GM21381 (cell line): ENCODE measurements around the gene HTRA3.

ENCODE experiments used
- ATAC-seq: cut with Tn5 transposase; IDR thresholded peaks from one replicate; pipeline ENCODE4 v1.9.1; 2021; ENCODE audit warnings: mild to moderate bottlenecking, moderate library complexity; ENCODE audit not compliant: unreplicated experiment

Gene HTRA3

DNA sequence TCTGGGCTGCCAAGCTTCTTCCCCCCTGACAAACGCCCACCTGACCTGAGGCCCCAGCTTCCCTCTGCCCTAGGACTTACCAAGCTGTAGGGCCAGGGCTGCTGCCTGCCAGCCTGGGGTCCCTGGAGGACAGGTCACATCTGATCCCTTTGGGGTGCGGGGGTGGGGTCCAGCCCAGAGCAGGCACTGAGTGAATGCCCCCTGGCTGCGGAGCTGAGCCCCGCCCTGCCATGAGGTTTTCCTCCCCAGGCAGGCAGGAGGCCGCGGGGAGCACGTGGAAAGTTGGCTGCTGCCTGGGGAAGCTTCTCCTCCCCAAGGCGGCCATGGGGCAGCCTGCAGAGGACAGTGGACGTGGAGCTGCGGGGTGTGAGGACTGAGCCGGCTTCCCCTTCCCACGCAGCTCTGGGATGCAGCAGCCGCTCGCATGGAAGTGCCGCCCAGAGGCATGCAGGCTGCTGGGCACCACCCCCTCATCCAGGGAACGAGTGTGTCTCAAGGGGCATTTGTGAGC is 37.0 kb downstream of the HTRA3 start:
- no peak for ATAC-seq

DNA sequence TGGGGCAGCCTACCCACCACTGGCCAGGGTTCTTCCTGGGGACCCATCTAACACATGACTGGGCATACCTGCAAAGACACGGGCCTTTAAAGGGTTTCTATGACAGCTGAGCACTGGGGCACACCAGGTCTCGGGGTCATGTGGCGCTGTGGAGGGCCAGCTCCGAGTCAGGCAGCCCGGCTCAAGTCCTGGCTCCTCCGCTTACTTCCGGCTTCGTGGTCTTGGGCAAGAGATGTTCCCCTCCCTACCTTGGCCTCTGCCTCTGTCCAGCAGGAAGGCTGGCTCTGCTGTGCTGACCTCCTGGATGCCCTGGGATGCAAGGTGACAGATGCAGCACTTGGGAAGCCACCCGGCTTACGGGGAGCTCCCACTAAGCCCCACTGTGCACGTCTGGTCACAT is 37.6 kb downstream of the HTRA3 start:
- no peak for ATAC-seq

- no peak for ATAC-seq
Observed at GRCh38 chr4:8307714-8308113, 38.2 kb downstream of the HTRA3 start.

DNA sequence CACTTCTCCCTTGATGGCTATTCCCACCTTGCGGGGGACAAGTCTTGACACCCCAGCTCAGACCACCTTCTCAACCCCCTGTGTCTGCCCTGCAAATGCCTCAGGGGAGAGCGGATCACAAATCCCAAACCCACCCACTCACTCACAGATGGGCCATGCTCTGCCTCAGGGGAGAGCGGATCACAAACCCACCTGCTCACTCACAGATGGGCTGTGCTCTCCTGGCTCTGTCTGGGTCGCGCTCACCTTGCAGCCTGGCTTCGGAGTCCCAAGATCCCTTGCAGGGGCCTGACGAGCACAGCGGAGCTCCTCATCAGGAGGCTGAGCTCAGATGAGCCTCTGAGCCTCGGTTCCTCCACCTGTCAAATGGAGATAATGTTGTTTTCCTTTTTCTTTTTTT is 38.6 kb downstream of the HTRA3 start:
- no peak for ATAC-seq

DNA sequence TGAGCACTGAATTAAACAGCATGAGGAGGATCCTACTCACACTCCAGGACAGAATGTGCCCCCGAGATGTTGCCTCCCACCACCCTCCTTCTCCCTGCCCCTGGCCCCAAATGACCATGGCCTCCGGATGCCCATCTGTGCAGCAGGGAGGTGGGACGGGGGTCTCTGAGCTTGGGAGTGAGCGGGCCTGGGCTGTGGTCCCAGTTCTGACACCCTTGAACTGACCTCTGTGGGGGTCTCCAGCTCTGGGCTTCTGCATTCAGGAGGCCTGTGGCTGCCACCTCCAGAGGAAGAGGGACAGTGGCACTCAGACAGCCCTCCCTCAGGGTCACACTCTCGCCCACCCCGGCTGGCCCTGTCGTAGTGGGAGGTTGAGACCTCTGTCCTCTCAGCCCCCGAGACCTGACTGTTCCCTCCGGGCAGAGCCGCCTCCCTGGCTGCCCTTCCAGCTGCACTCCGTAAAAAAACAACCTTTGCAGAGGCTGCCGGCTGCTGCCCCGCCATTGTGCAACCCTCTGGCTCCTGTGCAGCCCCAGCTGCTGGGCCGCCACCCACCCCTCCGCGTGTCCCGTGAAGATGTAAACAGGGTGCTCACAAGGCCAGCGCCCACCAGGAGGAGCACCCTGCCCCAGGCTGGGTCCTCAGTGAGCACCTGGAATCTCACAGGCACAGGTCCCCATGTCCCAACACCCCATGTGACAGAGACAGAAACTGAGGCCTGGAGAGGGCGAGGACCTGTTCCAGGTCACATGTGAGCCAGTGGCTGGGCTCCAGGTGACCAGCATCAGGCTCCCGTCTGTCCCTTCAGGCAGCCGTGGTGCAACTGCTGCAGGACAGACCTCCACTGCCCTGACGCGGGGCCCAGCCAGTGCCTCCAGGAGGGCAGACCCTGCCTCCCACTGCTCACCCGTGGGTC is 39.6 kb downstream of the HTRA3 start:
- ATAC-seq = no peak

GRCh38 chr4:8310306-8310705 is 40.8 kb downstream of the HTRA3 start:
- ATAC-seq = no peak

GRCh38 chr4:8311101-8312068 is 41.8 kb downstream of the HTRA3 start:
- ATAC-seq = no peak

DNA sequence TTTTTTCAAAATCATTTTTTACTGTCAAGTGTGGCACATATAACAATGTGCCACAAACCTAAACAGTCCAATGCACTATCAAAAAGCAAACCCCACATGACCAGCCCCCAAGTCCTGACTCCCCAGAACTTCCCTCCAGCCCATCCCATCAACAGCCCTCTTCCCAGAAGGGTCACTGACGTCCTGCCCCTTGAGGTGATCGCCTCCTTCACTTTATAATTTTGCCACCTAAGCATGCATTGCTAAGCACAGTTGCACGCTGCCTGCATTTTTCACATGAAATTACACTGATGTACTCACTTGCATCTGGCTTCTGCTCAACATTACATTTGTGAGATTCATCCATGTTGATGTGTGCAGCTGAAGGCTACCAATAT is 42.5 kb downstream of the HTRA3 start:
- no peak for ATAC-seq

GRCh38 chr4:8312976-8313375 is 43.4 kb downstream of the HTRA3 start:
- no peak for ATAC-seq

DNA sequence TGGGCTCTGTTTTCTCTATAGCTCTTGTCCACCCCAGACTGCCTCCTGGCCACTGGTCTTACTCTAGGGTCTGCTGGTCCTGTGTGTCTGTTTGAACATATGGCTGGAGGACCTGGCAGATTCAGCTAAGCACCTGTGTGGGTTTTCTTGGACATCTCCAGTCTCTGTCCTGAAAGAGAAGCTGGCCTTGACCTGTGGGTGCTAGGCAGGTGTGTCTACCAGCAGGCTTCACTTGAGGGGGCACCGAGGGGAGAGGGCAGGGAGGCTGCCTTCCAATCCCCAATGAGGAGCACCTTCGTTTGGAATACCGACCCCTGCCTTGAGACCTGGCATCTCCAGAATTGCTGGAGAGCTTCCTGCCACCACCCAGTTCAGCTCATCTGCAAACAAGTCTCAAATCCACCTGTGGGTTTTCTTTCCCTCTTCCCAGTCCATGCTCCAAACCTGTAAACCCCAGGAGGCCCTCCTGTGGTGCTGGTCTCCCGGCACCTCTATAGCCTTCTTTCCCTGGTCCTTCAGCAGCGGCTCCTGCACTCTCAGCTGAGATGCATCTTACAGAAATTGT is 45.2 kb downstream of the HTRA3 start:
- ATAC-seq = no peak

DNA sequence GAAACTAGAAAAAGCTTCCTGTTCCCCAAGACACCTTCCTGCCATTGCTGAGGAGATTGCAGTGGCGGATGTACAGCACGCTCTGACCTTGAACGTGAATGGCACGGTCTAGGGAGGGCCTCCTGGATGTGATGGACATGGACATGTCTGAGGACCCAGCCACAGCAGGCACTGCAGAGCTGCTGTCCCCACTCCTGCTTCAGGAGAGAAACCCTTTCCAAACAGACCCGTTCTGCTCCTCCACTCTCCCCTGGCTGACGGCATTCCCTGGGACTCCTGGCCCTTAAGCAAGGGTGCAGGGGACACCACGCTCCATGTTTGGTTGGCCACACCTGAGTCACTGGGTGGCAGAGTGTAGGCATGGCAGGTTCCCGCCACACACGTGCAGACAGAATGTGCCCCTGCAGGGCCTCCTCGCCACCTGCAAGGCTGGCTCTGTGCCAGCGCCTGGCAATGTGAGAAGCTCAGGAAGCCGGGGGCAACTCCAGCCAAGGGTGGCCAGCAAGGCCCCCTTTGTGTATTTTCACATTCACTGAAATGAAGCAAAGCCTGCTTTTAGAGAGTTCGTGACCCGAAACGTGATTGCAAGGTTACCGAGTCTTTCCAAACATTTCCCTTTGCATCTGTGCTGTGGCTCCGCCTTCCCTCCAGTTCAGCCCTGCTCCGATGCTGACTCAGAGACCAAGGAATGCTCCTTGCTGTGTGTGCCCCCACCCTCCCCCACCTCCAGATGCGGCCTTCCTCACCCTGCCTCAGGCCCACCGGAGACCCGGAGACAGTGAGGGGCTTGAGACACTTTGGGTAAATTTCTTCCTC is 46.1 kb downstream of the HTRA3 start:
- no peak for ATAC-seq

DNA sequence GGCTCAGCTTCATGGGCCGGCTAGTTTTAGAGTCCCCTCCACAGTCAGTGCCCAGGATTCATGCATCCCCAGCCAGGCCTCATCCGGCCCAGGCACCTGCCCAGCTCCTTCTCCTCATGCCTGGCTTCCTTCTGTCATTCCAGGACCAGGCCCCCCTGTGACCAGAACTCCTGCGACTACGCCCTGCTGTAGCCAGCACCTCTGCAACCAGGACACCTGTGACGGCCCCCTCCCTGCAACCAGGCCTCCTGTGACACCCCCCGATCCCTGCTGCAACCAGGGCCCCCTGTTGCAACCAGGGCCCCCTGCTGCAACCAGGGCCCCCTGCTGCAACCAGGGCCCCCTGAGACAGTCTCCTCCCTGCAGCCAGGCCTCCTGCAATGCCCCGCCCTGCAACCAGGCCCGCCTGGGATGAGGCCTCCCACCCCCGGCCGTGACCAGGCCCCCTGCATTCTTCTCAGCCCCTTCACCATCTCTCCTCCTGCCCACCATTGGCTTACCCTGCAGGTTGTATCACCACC is 46.8 kb downstream of the HTRA3 start:
- ATAC-seq = no peak

DNA sequence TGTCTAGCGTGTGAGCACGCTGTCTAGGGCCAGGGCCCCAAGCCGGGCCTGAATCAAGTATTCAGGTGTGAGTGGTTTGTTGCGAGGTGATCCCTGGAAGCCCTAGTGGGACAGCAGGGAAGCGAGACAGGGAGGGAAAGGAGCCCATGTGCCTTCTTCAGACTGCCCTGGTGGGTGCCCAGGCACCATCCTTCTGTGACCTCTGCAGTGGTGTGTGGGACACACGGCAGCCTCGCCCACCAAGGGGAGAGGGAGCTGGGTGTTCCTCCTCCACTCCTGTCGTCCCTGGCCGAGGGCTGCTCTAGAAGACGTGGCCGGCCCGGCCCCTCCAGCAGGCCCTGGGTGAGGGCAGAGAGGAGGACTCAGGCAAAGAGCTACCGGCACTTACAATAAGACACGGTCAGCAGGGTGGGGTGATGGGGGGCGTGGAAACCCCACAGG is 47.4 kb downstream of the HTRA3 start:
- no peak for ATAC-seq

DNA sequence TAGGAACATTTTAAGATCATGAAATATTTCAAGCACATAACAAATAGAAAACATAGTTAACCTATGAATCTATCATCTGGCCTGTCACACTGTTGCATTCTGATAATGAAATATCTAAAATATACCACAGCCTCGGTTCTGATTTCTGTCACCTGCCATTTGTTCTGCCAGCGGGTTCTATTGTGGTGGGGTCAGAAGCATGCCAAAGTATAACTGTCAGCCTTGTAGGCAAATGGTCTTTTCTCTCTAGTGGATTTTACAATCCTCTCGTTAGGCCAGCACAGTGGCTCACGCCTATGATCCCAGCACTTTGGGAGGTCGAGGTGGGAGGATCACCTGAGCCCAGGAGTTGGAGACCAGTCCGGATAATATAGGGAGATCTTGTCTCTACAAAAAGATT is 47.9 kb downstream of the HTRA3 start:
- no peak for ATAC-seq

GRCh38 chr4:8318509-8318908 is 49.0 kb downstream of the HTRA3 start:
- no peak for ATAC-seq

GRCh38 chr4:8319061-8319460 is 49.5 kb downstream of the HTRA3 start:
- ATAC-seq = no peak

DNA sequence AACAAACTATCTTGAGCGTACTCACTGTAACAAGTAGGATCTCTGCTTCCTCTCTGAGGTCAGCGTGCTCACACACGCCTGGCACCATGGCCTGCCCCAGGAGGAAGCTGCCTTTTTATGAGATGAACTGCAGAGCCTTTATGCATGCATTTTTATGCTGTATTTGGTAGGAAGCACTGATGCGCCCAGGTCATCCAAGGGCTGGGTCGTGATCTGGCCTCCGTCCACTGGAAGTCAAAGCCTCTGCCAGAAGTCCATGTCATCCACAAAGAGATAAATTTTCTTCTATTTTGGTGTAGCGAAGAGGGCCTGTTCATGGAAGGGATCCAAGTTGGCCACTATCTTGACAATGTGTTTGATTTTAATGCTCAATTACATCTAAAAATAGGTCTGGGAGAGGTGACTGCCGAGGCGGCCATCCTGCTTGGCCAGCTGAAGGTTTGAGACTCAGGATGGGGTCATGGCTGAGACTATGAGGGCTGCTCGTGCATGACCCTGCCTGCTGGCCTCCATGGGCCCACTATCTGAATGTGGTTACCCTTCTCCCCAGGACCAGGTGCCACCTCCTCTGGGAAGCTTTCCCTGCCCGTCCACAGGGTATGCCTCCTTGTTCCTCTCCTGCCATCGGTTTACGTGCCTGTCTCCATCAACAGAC is 50.3 kb downstream of the HTRA3 start:
- no peak for ATAC-seq

- ATAC-seq = no peak
Observed at GRCh38 chr4:8320386-8320750, 50.8 kb downstream of the HTRA3 start.

DNA sequence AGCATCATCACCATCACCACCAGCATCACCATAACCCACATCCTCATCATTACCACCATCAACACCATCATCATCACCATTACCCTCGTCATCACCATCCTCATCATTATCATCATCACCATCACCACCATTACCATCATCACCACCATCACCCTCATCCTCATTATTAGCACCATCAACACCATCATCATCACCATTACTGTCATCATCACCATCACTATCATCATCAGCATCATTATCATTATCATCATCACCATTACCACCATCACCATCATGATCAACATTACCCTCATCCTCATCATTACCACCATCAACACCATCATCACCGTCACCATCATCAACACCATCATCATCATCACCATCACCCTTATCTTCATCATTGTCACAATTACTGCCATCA is 51.7 kb downstream of the HTRA3 start:
- ATAC-seq = no peak

DNA sequence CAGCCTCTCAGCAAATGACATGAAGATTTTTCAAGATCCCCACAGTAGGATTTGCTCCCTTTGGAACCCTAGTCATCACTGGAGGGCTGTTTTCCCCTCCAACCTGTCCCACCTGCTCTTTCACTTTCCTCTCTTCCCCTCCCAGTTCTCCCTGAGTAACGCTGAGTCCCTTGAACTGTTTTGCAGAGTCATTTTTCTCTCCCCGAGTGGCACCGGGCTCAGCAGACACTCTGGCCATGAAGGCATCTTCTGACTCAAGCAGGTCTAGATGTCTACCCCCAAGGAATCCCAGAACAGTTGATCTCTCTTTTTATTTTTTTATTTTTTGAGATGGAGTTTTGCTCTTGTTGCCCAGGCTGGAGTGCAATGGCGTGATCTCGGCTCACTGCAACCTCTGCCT is 52.2 kb downstream of the HTRA3 start:
- no peak for ATAC-seq
